HG03439 (cell line): ENCODE data around the gene GDPD1.
"Not testable (repeated sequence)": the region's sequence is repeated elsewhere in the genome, so short reads cannot be mapped to it uniquely, and the experiment has no call there.

Experiments used
- ATAC-seq: cut with Tn5 transposase; IDR thresholded peaks from one replicate; pipeline ENCODE4 v1.9.1; 2021; ENCODE audit warnings: mild to moderate bottlenecking, moderate library complexity; ENCODE audit not compliant: unreplicated experiment

GDPD1 gene

GRCh38 chr17:59238906-59239305, 18.6 kb downstream of the GDPD1 start:
- ATAC-seq = no peak

DNA sequence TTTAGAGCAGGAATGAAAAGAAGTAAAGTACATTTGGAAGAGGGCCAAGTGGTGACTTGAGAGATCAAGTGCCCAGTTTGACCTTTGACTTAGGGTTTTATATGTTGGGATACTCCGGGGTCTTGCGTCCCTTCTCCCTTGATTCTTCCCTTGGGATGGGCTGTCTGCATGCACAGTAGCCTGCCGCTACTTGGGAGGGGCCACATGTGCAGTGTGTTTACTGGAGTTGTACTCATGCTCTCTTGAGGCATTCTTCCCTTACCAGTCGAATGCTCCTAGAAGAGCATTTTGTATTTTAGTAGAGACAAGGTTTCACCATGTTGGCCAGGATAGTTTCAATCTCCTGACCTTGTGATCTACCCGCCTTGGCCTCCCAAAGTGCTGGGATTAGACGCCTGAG, 23.8 kb downstream of the GDPD1 start:
- ATAC-seq = no peak

GRCh38 chr17:59254742-59255141, 34.4 kb downstream of the GDPD1 start:
- ATAC-seq = no peak

DNA sequence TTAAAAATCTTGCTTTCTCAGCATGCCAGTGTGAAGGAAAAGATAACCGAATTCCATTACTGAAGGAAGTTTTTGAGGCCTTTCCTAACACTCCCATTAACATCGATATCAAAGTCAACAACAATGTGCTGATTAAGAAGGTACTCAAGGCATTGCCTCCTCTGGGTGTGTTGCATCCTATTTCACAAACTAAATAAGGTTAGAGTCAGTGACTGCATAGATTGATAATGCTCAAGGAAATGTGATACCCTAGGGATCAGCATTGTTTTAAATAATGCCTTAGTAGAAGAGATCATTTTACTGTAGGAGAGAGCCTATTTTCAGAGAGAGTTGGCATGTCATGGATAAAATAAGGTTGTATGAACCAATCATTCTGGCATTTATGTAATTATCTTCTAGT, 36.8 kb downstream of the GDPD1 start:
- ATAC-seq = no peak

DNA sequence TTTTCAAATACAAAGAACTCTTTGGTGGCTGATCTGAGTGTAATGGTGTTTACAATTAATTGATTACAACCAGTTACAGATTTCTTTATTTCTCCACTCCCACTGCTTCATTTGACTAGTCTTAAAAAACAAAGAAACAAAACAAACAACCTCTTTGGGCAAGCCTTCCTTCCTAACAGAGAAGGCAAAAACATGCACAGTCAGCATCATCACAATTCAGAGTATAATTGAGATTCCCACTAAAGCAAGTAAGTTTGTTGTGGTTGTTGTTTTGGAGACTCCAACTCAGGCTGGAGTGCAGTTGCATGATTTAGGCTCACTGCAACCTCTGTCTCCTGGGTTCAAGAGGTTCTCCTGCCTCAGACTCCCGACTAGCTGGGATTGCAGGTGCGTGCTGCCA, 40.4 kb downstream of the GDPD1 start:
- no peak for ATAC-seq

- ATAC-seq = no peak
These were observed 46.4 kb downstream of the GDPD1 start for GRCh38 chr17:59266745-59267144.

DNA sequence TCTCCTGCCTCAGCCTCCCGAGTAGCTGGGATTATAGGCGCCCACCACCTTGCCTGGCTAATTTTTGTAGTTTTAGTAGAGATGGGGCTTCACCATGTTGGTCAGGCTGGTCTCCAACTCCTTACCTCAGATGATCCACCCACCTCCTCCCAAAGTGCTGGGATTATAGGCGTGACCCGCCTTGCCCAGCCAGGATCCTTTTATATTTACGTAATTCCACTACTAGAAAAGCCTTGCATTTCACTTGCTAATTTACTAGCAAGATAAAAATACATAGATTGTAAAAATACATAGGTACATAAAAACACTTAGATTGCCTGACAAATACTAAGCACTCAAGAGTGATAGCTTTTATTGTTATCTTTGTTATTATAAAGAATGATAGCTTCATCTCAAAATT, 47.5 kb downstream of the GDPD1 start:
- ATAC-seq = no peak

GRCh38 chr17:59275618-59276017, 55.3 kb downstream of the GDPD1 start:
- ATAC-seq = no peak

DNA sequence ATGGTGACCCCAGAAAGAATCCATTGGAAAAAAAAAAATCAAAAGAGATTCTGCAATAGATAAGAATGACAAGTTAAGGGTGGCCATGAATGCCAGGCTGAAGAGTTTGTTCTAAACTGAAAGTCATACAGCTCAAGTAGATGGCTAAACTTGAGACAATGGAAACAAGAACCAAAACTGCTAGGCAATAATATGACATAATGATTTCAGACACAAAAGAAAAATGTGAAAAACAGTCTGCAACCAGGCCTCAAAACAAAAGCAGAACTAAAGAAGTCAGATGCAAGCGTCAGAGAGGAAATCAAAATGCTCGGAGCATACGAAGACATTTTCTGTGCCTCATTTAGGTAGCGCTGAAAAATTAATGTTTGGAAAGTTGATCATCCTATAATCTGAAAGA, 56.7 kb downstream of the GDPD1 start:
- ATAC-seq = peak; percentile 79

DNA sequence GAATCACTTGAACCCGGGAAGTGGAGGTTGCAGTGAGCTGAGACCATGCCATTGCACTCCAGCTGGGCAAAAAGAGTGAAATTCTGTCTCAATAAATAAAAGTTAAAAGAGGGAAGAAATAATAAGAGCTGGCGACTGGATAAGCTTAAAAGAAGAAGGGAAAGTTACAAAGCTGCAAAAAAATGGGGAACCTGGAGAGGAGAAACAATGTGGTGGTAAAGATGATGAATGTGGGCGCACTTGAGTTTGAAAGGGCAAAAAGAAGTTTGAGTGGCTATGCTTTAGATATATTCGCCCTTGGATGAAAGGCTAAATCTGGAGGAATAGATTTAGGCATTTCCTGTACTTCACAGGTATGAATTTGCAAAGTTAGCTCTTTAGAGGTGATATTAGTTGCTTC, 58.1 kb downstream of the GDPD1 start:
- ATAC-seq = no peak

- no peak for ATAC-seq
These were observed 64.0 kb downstream of the GDPD1 start for GRCh38 chr17:59284317-59284716.

DNA sequence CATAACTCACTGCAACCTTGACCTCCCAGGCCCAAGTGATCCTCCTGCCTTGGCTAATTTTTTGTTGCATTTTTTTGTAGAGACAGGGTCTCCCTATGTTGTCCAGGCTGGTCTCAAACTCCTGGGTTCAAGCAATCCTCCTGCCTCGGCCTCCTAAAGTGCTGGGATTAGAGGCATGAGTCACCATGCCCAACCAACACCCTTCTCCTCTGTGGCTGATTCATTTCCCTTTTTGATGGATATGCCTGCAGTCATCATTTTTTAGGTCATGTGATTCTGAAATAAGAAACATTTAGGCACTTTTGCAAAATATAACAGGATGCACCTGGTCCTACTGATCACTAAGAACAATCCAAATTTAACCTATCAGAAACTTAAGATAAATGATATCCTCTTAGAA, 67.1 kb downstream of the GDPD1 start:
- ATAC-seq = no peak

DNA sequence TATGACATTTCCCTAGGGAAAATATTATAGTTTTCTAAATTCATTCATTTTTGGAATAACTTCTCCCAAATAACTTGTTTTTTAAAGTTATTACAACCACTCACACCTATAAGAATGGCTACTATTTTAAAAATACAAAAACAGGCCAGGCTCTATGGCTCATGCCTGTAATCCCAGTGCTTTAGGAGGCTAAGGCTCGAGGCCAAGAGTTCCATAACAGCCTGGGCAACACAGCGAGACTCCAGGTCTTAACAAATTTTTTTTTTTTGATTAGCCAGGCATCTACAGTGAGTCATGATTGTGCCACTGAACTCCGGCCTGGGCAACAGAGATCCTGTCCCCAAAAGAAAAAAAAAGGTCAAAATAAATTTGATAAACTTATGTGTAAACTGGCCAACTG, 67.6 kb downstream of the GDPD1 start:
- no peak for ATAC-seq

DNA sequence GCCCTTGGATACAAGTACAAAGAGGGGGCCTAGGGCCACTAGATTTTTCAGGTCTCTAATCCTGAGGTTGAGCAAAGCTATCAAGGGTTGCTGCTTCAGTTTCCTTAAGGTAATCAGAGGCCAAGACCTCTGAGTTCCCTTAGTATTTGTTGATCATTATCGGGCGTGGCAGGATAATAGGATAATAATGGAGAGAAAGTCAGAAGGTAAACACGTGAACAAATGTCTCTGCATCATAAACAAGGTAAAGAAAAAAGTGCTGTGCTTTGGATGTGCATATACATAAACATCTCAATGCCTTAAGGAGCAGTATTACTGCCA, 69.6 kb downstream of the GDPD1 start:
- ATAC-seq = no peak

GRCh38 chr17:59290302-59290998, 70.1 kb downstream of the GDPD1 start:
- ATAC-seq = not testable (repeated sequence)

GRCh38 chr17:59292174-59292523, 71.8 kb downstream of the GDPD1 start:
- no peak for ATAC-seq

- no peak for ATAC-seq
These were observed 75.9 kb downstream of the GDPD1 start for GRCh38 chr17:59296190-59296589.

DNA sequence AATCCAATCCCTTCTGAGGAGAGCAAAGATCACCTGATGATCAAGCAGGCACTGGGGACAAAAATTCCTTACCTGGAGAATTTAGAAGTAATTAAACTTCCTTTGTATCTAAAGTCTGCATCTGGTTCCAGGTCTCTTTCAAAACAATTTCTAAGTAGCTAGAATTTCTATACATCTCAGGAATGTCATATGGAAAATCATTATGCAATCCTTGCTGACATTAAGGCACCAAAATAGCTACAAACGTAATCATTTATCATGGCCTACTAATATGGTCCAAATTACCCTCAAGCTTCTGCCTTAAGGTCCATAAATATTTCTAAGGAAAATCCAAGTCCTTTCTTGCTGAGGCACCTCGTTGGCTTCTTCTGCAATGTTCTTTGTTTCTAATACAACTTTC, 78.2 kb downstream of the GDPD1 start:
- no peak for ATAC-seq

DNA sequence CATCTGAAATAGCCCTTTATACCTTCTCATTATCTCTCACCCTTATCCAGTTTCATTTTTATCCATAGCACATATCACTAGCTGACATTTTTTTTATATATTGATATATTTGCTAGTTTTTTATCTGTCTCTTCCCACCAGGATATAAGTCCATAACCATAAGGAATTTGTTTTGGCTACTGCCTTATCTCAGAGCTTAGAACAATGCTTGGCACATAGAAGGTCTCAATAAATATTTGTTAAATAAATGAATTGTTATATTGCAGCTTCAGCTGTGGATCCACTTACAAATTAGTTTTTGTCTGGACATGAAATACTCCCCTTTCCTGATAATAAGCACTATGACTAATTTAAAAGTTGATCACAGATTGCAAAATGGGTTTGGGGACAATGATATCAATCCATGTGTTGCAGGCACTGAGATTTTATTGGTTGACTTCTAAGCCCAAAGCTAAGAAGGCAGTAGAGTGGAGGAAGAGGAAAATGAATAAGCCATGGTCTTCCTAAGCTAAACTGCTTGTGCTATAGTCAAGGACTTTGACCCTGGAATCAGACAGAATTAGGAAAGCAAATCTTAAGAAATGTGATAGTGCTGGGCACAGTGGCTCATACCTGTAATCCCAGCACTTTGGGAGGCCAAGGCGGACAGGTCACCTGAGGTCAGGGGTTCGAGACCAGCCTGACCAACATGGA, 79.2 kb downstream of the GDPD1 start:
- ATAC-seq = no peak

GRCh38 chr17:59300941-59301340, 80.6 kb downstream of the GDPD1 start:
- no peak for ATAC-seq

GRCh38 chr17:59304811-59305210, 84.5 kb downstream of the GDPD1 start:
- ATAC-seq = no peak

DNA sequence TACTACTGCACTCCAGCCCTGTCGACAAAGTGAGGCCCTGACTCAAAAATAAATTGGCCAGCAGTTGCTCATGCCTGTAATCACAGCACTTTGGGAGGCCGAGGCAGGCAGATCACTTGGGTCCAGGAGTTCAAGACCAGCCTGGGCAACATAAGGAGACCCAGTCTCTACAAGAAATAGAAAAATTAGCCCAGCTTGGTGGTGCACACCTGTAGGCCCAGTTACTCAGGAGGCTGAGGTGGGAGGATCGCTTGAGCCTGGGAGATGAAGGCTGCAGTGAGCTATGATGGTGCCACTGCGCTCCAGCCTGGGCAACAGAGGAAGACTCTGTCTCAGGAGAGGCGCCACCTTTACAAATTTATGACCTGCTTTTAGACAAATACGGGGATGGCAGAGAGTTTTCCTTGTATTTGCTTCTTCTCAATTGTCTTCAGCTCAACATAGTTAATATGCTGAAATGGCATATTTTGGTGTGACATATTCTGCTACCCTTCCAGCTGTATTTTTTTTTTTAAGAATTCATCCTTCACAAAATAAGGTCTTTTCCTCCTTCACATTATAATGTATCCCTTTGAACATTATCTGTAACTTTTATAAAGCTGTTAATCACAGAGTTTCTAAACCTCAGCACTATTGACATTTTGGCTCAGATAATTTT, 90.1 kb downstream of the GDPD1 start:
- ATAC-seq = no peak
